Activated CD4-positive, alpha-beta T cell treated with anti-CD3 and anti-CD28 coated beads, Interleukin-2, amount 50 U/mL, for 4 hours (primary cell): Measurements from ENCODE around the gene FHIT.

ENCODE experiments used
- DNase-seq, 2 experiments: peaks; one replicate each; pipeline ENCODE4 v3.0.0-alpha.2; 2020

Gene FHIT

DNA sequence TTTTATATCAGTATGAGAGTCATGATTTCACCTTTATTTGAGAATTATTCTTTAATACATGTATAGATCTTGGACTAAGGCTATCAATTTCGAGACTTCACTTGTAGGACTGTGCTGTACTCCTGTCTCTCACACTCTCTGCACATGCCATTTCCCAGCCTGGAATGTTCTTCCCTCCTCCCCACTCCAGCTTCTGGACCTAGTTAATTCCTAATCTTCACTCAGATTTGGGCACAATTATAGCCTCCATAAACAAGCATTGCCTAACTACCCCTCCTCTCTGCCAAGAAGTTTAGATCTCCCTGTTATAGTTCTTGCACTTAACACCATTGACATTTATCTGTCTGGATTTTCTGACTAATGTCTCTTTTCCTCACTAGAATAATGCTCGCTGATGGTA lies 88.3 kb downstream of the FHIT start:
- DNase-seq: no peak

- no peak for DNase-seq
Measured at GRCh38 chr3:61158667-61159066, 92.6 kb downstream of the FHIT start.

DNA sequence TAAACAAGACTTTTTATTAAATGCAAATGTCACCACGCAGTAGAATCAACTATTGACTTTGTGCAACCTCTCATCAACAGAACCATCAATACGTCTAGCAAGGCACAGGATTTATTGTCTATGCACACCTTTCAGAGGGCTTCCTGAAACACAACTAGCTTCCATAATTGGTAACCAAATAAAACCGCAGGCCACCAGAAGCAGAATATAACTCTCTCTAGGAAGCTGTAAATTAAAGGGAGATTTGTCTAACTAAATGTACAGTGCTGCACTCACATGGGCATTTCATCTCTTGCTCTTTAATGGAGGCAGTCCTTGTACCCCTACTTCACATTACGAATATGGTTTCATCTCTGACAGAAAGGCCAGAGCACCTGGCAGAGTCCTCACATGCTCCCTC lies 93.0 kb downstream of the FHIT start:
- no peak for DNase-seq

DNA sequence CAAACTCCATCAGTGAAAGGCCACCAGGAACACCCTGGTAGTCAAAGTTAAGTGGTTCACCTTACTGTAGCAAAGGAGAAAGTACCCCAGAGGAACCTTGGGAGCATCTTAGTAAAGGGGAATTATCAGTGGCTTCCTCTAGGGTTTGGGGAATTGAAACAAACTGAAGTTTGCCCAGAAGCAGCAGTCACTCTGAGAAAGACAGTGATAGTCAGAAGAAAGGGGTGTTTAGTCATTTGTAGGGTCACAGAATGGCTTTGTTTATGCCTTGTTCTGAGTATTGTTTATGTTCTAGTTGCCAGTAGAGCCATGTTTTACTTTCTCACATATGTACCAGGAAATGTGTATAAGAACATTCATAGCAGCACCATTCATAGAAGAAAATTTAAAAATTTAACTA lies 93.8 kb downstream of the FHIT start:
- DNase-seq: no peak

DNA sequence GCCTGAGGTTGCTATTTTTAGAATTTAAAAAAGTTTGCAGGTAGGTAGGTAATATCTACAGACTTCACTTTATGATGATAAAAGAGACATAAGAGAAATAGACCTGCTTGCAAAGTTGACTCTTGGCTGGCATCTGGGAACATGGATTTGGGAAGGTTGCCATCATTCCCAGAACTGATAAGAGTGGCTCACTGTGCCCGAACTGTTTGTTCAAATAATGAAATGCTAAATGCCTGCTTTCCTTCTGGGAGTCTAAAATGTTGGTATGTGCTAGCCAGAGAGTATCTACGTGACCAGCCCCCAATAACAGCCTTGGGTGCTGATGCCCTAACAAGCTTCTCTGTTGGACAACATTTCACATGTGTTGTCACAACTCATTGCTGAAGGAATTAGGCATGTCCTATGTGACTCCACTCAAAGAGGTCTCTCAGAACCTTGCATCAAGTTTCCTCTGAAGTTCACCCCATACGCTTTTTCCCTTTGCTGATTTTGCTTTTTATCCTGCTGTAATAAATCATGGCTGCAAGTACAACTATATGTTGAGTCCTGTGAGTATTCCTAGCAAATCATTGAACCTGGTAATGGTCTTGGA lies 95.5 kb downstream of the FHIT start:
- no peak for DNase-seq

- no peak for DNase-seq
Measured at GRCh38 chr3:61154457-61155198, 96.6 kb downstream of the FHIT start.

DNA sequence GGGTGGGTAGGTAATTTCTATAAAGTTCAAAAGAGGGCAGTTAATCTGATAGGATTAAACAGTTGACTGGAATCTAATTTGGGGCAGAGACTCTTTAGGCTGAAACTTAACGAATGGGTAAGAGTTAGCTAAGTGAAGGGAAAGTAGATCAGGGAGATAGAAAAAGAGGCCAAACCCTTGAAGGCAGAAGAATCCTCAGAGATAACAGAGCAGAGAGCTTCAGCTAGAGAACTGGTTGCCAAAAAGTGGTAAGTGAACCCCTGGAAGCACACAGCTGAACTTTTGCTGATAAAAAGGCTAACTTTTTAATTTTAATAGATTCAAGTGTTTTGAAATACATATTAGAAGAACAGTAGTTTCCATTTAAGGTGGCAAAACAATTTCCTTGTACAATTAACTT lies 99.2 kb downstream of the FHIT start:
- no peak for DNase-seq

DNA sequence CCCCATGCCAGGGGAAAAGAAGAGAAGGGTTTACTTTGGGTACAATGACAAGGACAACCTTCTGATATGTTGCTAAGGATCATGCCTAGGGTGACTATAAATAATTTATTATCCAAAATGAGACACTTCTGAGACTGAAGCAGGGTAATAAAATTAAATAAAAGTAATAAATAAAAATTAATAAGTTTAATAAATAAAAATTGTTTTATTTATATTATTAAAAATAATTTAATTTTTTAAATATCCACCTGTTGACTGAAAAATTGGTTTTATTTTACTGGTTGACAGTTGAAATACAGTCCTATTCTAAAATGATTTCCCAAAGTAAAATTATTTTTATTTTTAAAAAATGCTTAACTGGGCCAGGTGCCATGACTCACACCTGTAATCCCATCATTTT lies 102.0 kb downstream of the FHIT start:
- no peak for DNase-seq

DNA sequence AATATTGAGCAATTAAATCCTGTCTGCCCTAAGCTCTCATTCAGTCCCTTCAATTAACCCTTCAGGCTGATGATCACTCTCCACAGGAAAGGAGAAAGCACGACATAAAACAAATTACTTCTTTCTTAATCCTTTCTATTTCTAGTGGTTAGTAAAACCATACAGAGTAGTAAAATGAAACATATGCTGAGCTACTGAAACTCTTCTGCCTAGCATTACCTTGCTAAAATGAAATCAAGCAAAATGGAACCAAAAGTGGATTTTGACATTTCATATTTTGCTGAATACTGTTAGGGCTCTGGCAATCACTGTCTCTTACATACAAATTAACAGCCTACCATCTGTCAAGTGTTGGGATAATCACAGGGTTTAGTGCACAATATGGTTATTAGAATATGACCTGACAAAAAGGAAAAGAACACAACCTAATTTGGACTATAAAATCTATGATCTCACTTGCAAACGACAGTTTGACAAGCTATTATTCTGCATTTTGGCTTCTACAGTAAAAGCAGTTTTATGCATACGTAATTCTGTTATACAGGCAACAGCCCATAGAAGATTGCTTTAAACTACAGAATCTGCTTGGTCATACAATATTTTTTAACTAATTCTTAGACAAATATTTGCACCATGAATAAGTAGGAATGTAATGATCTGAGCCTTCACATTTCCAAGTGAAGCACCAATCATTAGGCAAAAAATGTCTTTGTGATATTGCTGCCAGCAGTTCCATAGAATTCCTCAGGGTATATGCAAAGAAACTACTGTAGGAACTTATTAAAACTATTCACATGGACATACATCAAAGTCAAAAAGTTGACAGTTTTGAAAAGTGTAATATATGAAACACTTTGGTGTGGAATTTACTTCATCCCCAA lies 105.0 kb downstream of the FHIT start:
- DNase-seq: no peak

DNA sequence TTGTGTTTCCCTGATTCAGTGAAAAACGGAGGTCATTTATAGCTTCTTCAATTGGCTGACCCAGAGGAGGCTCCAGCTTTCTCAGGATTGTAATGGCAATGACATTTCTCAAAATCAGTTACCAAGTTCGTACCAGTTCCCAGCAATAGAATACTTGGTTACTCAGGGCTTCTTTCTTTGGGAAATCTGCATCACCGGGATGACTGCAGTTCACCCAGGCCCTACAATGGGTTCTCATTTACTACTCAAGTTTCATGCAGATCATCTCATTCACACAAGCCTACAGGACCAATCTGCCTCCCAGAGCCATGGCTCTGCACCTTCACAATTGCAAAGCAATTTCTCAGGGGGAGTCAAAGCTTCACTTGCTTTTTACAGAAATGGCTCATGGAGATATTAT lies 109.6 kb downstream of the FHIT start:
- DNase-seq: no peak

DNA sequence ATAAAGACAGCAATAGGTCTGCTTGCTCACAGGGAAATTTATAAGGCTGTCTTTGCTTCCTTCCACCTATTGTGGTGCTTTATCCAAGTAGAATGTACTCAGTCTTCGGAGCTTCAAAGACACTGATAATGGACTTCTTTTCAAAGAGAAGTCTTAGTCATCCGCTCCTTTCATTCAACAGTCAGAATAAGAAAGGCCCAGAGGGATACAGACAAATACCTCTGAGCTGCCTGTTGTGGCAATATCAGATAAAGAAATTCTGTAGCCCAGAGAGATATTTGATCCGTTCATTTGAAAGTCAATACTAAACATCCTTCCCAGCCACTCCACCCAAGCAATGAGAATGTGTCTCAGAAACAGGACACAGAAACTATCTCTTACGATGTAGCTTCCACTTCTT lies 110.0 kb downstream of the FHIT start:
- no peak for DNase-seq

DNA sequence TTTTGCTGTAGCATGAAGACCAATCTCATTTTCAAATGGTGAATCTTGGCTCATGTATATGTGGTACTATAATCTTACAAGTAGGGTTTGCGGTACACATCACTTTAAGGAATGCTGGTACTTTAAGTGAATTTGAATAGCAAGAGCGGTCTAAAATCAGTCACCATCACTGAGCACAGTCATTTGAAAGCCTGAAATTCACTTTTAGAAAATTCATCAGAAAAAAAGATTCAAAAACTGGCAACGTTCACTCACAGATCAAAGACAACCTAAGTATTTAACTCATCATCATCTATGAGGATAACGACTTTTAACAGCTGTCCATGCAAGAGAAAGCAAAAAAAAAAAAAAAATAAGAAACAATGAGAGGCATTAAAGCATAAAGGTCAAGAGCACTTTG lies 111.6 kb downstream of the FHIT start:
- no peak for DNase-seq

- DNase-seq: no peak
Measured at GRCh38 chr3:61138401-61138800, 112.9 kb downstream of the FHIT start.

DNA sequence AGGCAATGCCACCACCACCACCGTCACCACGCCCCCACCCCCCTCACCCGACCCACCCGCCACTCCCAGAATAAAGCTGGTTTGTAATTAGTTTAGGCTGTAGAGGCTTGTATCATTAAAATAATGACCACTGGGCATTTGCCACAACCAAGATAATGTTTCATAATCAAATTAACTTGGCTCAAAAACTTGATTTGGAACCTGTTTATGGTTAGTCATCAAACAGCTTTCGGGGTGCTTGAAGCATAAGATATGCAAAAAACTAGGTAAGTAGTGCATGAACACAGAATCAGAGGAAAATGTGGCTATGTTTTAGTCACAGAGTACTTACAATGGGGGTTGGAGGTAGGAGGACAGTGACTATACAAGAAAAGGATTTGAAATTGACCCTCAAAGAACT lies 115.1 kb downstream of the FHIT start:
- no peak for DNase-seq

DNA sequence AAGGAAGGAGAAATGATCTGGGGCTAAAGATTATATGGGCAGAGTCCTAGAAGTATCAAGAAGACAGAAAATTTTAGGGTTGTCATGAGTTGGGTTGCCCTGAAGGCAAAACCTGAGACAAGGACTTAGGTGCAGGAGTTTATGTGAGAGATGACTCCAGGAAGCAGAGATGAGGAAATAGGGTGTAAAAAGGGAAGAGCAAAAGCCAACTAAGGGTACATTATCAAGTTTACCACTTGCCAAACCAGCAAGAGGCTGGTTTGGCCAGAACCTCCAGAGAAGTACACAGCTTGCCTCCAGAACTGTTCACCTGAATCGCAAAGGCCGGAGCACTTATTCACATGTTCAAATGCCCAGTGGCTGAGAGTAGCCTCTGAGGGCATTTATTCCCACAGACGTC lies 116.7 kb downstream of the FHIT start:
- DNase-seq: no peak

- DNase-seq: no peak
Measured at GRCh38 chr3:61132062-61132461, 119.2 kb downstream of the FHIT start.

DNA sequence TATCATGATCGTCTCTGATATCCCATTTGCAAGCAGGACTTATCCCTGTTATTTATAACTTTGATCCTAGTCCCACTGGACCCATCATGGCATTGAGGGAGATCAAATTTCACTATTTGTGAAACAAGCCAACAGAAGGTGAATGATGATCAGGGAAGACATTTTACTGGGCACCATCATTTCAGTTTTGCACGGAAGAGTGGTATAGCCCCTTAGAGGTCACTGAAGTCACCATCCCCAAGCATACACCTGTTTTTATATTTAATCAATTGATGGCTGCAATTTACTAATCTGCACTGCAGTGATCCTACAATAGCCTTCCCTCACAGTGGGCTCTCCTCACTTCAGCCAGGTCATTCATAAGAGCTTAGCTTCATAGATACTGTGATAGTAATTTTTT lies 132.4 kb downstream of the FHIT start:
- no peak for DNase-seq

DNA sequence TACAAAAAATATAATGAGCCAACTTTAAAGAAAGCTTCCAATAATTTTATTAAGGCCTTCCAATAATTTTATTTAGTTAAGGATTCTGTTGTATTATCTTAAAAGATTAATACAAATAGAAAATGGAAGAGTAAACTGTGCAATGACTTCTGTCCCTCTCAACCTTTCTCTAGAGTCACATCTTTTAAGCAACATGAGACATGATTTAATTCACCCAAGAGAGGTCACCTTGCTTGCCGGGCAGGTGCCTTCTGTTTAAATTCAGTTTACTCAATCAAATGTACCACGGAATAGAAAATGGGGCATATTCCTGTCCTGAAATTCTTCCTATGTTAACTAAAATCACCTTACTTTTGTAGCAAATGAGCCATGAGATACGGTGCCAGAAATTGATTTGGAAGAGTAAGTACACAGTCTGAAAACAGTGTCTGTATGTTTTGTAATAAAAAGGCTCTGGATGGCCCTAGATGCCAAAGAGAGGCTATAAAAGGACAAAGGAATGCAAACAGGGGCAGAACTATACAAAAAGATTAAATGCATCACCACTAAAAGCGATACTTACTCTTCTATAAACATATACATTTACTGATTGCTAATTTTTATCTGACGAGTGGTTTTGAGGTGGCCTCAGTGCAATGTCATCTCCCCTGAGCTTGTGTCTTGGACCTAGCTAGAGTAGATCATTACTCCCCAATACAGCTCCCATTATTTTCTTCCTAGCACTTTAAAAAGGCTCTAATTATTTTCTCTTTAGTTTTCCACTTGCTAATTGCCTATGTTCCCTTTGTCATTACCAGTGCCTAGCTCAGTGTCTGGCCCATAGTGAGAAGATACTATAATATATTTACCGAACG lies 134.0 kb downstream of the FHIT start:
- no peak for DNase-seq

DNA sequence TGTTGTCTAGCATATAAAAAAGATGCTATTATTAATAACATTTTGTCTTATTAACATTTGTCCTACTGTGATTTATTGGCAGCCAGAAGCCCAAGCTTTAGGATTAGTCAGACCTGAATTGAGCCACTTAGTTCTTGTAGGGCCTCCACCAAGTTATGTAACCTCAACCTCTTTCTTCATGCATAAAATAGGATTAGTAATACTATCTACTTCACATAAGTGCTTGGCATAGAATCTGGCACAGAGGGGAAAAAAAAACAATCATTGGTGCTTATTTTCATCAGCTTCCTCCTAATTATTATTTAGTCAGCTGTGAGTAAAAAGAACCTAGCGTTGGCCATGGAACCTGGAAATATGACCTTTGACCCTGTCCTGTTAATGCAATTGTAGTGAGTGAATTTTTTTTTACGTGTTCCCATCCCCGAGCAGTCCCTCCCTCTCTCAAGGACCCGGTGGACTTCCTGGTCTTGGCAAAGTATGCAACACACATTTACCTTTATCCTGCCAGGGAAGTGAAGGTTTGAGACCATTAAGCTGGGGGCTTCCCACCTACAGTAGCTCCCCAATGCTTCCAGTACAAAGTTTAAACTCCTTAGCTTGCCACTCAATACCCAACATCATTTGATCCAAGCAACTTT lies 136.8 kb downstream of the FHIT start:
- DNase-seq: no peak

DNA sequence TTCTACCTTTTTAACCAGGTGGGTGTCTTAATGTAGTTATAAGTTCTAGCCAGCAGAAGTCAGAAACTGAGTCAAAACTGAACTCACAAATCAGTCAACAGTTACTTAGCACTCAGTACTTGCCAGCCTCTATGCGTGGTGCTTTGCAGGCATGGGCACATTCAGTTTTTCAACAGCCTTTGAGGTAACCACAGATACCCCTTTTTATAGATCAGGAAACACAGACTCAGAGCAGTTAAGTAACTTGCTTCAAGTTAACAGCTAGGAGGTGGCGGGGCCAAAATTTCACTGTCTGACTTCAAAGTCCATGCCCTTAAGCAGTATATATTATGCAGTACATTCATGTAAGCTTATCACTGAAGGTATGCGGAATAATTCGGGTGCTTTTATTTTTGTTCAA lies 139.4 kb downstream of the FHIT start:
- no peak for DNase-seq

DNA sequence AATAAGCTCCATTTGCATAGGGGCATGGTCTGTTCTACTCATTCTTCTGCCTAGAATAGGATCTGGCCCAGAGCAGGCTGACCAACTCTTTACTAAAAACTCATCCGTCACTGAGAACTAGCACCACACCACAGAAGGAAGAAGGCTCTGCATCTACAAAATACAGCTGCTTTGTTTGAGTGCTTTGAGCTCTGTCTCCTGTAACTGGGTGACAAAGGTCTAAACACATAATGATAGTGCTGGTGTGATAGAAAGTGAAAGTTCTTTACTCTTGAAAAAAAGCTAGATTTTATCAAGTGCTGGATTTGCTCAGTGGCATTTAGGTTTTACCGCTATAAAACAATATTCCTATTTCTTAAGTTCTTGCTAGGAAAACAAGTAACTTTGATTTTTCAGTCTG lies 140.7 kb downstream of the FHIT start:
- DNase-seq: no peak

GRCh38 chr3:61108247-61109019 lies 142.8 kb downstream of the FHIT start:
- no peak for DNase-seq
